A673 (cell line): ENCODE measurements around the gene NCEH1.

Source experiments
- CTCF ChIP-seq: fragments of 300-800, 200-600 bp; sonication (generic); conservative IDR thresholded peaks from 2 replicates; pipeline ENCODE4 v1.5.1; 2017; ENCODE audit warnings: low read depth, mild to moderate bottlenecking, antibody characterized with exemption, low read length, moderate library complexity, mixed read lengths
- EZH2 ChIP-seq: fragments of 200-600 bp; sonication (generic); IDR thresholded peaks from 2 replicates; pipeline ENCODE4 v1.6.1; 2017; ENCODE audit warnings: borderline replicate concordance, low read depth, mild to moderate bottlenecking, mixed read lengths, antibody characterized with exemption, low read length; ENCODE audit not compliant: poor library complexity, severe bottlenecking

- TF ChIP-seq CTCF = no peak
- TF ChIP-seq EZH2 = no peak
These were observed 80.6 kb downstream of the NCEH1 start for GRCh38 chr3:172630316-172630715.
